GM19328 (cell line): ENCODE results near the gene PPP1R3D.
A peak's percentile ranks its signal among the peaks of the same experiment; 100 is the strongest.
"Not testable (repeated sequence)": the region's sequence is repeated elsewhere in the genome, so short reads cannot be mapped to it uniquely, and the experiment has no call there.

ENCODE experiments used
- ATAC-seq: cut with Tn5 transposase; IDR thresholded peaks from one replicate; pipeline ENCODE4 v1.9.1; 2021; ENCODE audit warnings: mild to moderate bottlenecking, moderate library complexity; ENCODE audit not compliant: unreplicated experiment

PPP1R3D gene

GRCh38 chr20:59940129-59940955, at the start of gene PPP1R3D, which contains the start of gene FAM217B:
Gene PPP1R3D (minus strand): TSS chr20:59940305. CDS start chr20:59939931, 374 bp downstream.
Gene FAM217B (plus strand): TSS chr20:59940389. CDS start chr20:59943944, 3,555 bp downstream.
- peak; percentile 95 for ATAC-seq

- no peak for ATAC-seq
Observed at GRCh38 chr20:59988141-59988540, 48.0 kb upstream of the PPP1R3D start.

GRCh38 chr20:59987135-59987534, 47.0 kb upstream of the PPP1R3D start:
- no peak for ATAC-seq

- ATAC-seq, result no peak
Observed at GRCh38 chr20:59985864-59986263, 45.8 kb upstream of the PPP1R3D start.

- no peak for ATAC-seq
Observed at GRCh38 chr20:59985164-59985563, 45.1 kb upstream of the PPP1R3D start.

GRCh38 chr20:59984541-59984940, 44.4 kb upstream of the PPP1R3D start:
- ATAC-seq, result no peak

- no peak for ATAC-seq
Observed at GRCh38 chr20:59983076-59983475, 43.0 kb upstream of the PPP1R3D start.

- ATAC-seq, result no peak
Observed at GRCh38 chr20:59977086-59977485, 37.0 kb upstream of the PPP1R3D start.

GRCh38 chr20:59976156-59976782, 36.2 kb upstream of the PPP1R3D start:
- ATAC-seq, result no peak

GRCh38 chr20:59972037-59972801, 32.1 kb upstream of the PPP1R3D start:
- no peak for ATAC-seq

GRCh38 chr20:59971428-59971827, 31.3 kb upstream of the PPP1R3D start:
- no peak for ATAC-seq

GRCh38 chr20:59966428-59966827, 26.3 kb upstream of the PPP1R3D start:
- ATAC-seq, result no peak

GRCh38 chr20:59962155-59962554, 22.1 kb upstream of the PPP1R3D start:
- no peak for ATAC-seq

- no peak for ATAC-seq
Observed at GRCh38 chr20:59961423-59961822, 21.3 kb upstream of the PPP1R3D start.

- ATAC-seq, result no peak
Observed at GRCh38 chr20:59958626-59959025, 18.5 kb upstream of the PPP1R3D start.

- ATAC-seq, result no peak
Observed at GRCh38 chr20:59958123-59958522, 18.0 kb upstream of the PPP1R3D start, which contains the start of gene CDH26. Gene CDH26 (plus strand): TSS chr20:59958423. CDS start chr20:59958727, 304 bp downstream.

GRCh38 chr20:59957568-59957967, 17.5 kb upstream of the PPP1R3D start:
- ATAC-seq, result not testable (repeated sequence)

GRCh38 chr20:59955131-59955796, 15.2 kb upstream of the PPP1R3D start:
- ATAC-seq, result no peak

GRCh38 chr20:59954718-59955117, 14.6 kb upstream of the PPP1R3D start:
- no peak for ATAC-seq

GRCh38 chr20:59949911-59950310, 9.8 kb upstream of the PPP1R3D start:
- ATAC-seq, result no peak
